Measurements from ENCODE around the gene SLC35E3. TPM values are rescaled to one million over a fixed set of nuclear protein-coding genes. Genes with fewer than 3 reads are reported as not detected.

Gene SLC35E3
- total and polyA plus RNA-seq, 2 of the 13 experiments (the other 11 are each of a cell fraction or from before 2014, with no cell fraction given) = 13.0 to 22.1 TPM

GRCh38 chr12:68808388-68809189 lies 62.6 kb downstream of the SLC35E3 start (continued):
- TF ChIP-seq ZBED4 (CRISPR knock-in tag; IDR thresholded peaks at IDR 0.05; ENCODE audit: borderline replicate concordance) = peak; percentile 95; the same call in 1 of the 2 replicates
- peak; percentile 57; the same call in 1 of the 2 replicates for TF ChIP-seq ZNF740 (CRISPR knock-in tag; IDR thresholded peaks at IDR 0.05)

GRCh38 chr12:68809190-68810026 lies 63.4 kb downstream of the SLC35E3 start:
- H3K36me3 ChIP-seq (replicated peaks in 1 of 2; ENCODE audit: control insufficient read depth in 1 of 2, insufficient read depth in 2 of 2, low read length in 2 of 2) = peaks cover 0 to 20% of the 10 kb centered on the region in 2 experiments; a peak in 3 of 5 replicates
- POLR2A ChIA-PET = interaction anchor here (0.7 to 3.3 kb wide), 15 partner anchors 9 to 134 kb away, joined by 3 to 184 read pairs (median 4); partner anchors contain the start of gene SLC35E3
- CTCF ChIA-PET (ENCODE audit: low intra/inter-chr PET ratio, low total read pairs) = interaction anchor here (0.6 kb wide), 1 partner anchor 22 kb away, joined by 3 read pairs; no protein-coding TSS in a partner anchor
- intact Hi-C loops (cut with micrococcal nuclease; ENCODE audit: unreplicated experiment) = loop anchor here (5.0 kb wide), 1 partner anchor 197 kb away; the partner anchor contains the start of gene RAP1B
- H3K4me3 ChIP-seq (replicated peaks in 1 of 3; ENCODE audit: insufficient read depth in 1 of 3, low read depth in 2 of 3, low read length in 3 of 3) = peak overlapping the region; percentile 82 to 94 (median 88)
- H2AFZ ChIP-seq (ENCODE audit: low read length) = no peak overlapping the region
- peaks cover 27% of the 10 kb centered on the region for H3K4me1 ChIP-seq (ENCODE audit: insufficient read depth, low read length)
- peaks cover 0 to 5% of the 10 kb centered on the region in 2 experiments; a peak in 1 of 5 replicates for H3K27me3 ChIP-seq (ENCODE audit: control insufficient read depth in 1 of 2, insufficient read depth in 2 of 2, low read length in 2 of 2)
- H3K9ac ChIP-seq (ENCODE audit: insufficient read depth, low read depth, low read length) = peak overlapping the region; percentile 95
- peaks cover 35% of the 10 kb centered on the region for H4K20me1 ChIP-seq (ENCODE audit: insufficient read depth, low read length)
- peaks cover 85% of the 10 kb centered on the region for H3K79me2 ChIP-seq (ENCODE audit: insufficient read depth, low read length)
- no peaks in the 10 kb centered on the region for H3K9me3 ChIP-seq (ENCODE audit: low read length)
- BruUV-seq (replicated peaks) = TSS peak; percentile 71
- peak overlapping the region; percentile 68 for H3K4me2 ChIP-seq (ENCODE audit: low read depth, low read length)
- no peak for DNase-seq (ENCODE audit: low spot score)
- no peak for ATAC-seq
- no peak for FAIRE-seq
- peak overlapping the region; percentile 99 for H3K27ac ChIP-seq (ENCODE audit: extremely low read length, insufficient read depth, low read length)
- in situ Hi-C loops (cut with HindIII; ENCODE audit: extremely low pct_ligation_motif_present, low pct_unique_long_range_greater_than_20kb) = loop anchor here (5.0 kb wide), 1 partner anchor 62 kb away; the partner anchor contains the start of gene SLC35E3
- under 1% methylated on average over 12 of the region's 12 CpGs for WGBS (ENCODE audit: low lambda C conversion rate)
- TF ChIP-seq ZMAT5 (CRISPR knock-in tag; IDR thresholded peaks at IDR 0.05; ENCODE audit: borderline replicate concordance, low read depth) (no peak), MBD4 (IDR thresholded peaks at IDR 0.05; ENCODE audit: borderline replicate concordance, low read length) (peak; percentile 54), SMAD3 (CRISPR knock-in tag; IDR thresholded peaks at IDR 0.05) (0 out of 2 replicates have a peak, but pooled peaks have one; percentile 0), ZSCAN5A (CRISPR knock-in tag; IDR thresholded peaks at IDR 0.05; ENCODE audit: borderline replicate concordance) (no peak), KAT7 (CRISPR knock-in tag; IDR thresholded peaks at IDR 0.05; ENCODE audit: borderline replicate concordance) (0 out of 2 replicates have a peak, but pooled peaks have one; percentile 9), RBFOX2 (IDR thresholded peaks at IDR 0.05; ENCODE audit: low read depth, low read length) (peak; percentile 20; the same call in 1 of the 2 replicates), YY1 (IDR thresholded peaks at IDR 0.05; ENCODE audit: insufficient read depth, insufficient replicate concordance, low read depth, low read length) (peak; percentile 2)

Measured in HepG2 (cell line).